GM12878 (cell line): Measurements from ENCODE around the gene NUAK1. TPM values are rescaled to one million over a fixed set of nuclear protein-coding genes. Genes with fewer than 3 reads are reported as not detected.

ENCODE experiments used
- ATAC-seq: fragments of 200-7000 bp; cut with Tn5 transposase; 3 replicates; pipeline ENCODE4 v1.9.1; 2020; ENCODE audit warnings: mild to moderate bottlenecking, moderate library complexity
- BruUV-seq: library from RNA; stranded (reverse); fragments of 400-500 nt; replicated peaks from 2 replicates; lab custom pipeline; 2021; lab: Mats Ljungman, UMichigan
- CTCF ChIA-PET: fragments of 300-600 bp; sonication (Branson Sonifier 250); formaldehyde crosslinking; extraction: SDS; loops from one replicate; lab custom pipeline; 2021; ENCODE audit warnings: inconsistent platforms; lab: Yijun Ruan, JAX
- POLR2A ChIA-PET: fragments of 350-600 bp; formaldehyde crosslinking; extraction: SDS; loops from one replicate; lab custom pipeline; 2021; ENCODE audit warnings: inconsistent platforms; lab: Charles Lee
- RAD21 ChIA-PET: fragments of 300-600 bp; sonication (Branson Sonifier 250); formaldehyde crosslinking; loops from one replicate; lab custom pipeline; 2023; ENCODE audit warnings: antibody characterized with exemption; ENCODE audit not compliant: unreplicated experiment; lab: Charles Lee
- SMC1A ChIA-PET: fragments of 300-600 bp; sonication (Branson Sonifier 250); formaldehyde crosslinking; loops from one replicate; lab custom pipeline; 2023; ENCODE audit not compliant: unreplicated experiment, uncharacterized antibody; lab: Charles Lee
- DNase-seq: peaks from one replicate; pipeline ENCODE4 v3.0.0-alpha.2; 2011; ENCODE audit warnings: low read depth, low spot score
- FAIRE-seq: peaks from 3 replicates; lab custom pipeline; 2011; peaks lifted over from hg19 to GRCh38; lab: Jason Lieb, UNC
- H2AFZ ChIP-seq: 2 replicates; pipeline ENCODE4 v1.6.0; 2011; ENCODE audit warnings: low read depth, low read length, control low read depth; ENCODE audit not compliant: control insufficient read depth
- H3K27ac ChIP-seq: 2 replicates; pipeline ENCODE4 v1.5.1; 2011; ENCODE audit warnings: control low read depth; ENCODE audit not compliant: control insufficient read depth, insufficient read depth
- H3K27me3 ChIP-seq, 2 experiments: replicated peaks in 1 of 2; 2 replicates each; pipeline versions ENCODE4 v1.6.0 to v1.6.1; 2011; ENCODE audit warnings: low read length in 1 of 2; ENCODE audit not compliant: control insufficient read depth in 2 of 2, insufficient read depth in 2 of 2
- H3K36me3 ChIP-seq, 2 experiments: 2 replicates each; pipeline ENCODE4 v1.5.1; 2011; ENCODE audit warnings: low read length in 1 of 2; ENCODE audit not compliant: control insufficient read depth in 2 of 2, insufficient read depth in 2 of 2
- H3K4me1 ChIP-seq: 2 replicates; pipeline ENCODE4 v1.6.1; 2011; ENCODE audit warnings: mild to moderate bottlenecking, low read length, moderate library complexity, mixed read lengths; ENCODE audit not compliant: control insufficient read depth, insufficient read depth
- H3K4me2 ChIP-seq: 2 replicates; pipeline ENCODE4 v1.6.0; 2011; ENCODE audit warnings: control low read depth; ENCODE audit not compliant: control insufficient read depth, insufficient read depth
- H3K4me3 ChIP-seq: fragments of 200-600 bp; sonication (generic); 2 replicates; pipeline ENCODE4 v1.5.1; 2016
- H3K79me2 ChIP-seq: 2 replicates; pipeline ENCODE4 v1.6.0; 2011; ENCODE audit warnings: low read length; ENCODE audit not compliant: control insufficient read depth, insufficient read depth
- H3K9ac ChIP-seq: 2 replicates; pipeline ENCODE4 v1.8.0; 2011; ENCODE audit warnings: low read length, control low read depth, mixed read lengths; ENCODE audit not compliant: control insufficient read depth, insufficient read depth
- H3K9me3 ChIP-seq: replicated peaks from 3 replicates; pipeline ENCODE4 v1.5.1; 2011; ENCODE audit warnings: mild to moderate bottlenecking, low read length; ENCODE audit not compliant: control insufficient read depth, insufficient read depth
- H4K20me1 ChIP-seq: 2 replicates; pipeline ENCODE4 v1.6.0; 2011; ENCODE audit not compliant: control insufficient read depth, insufficient read depth
- CREB1 ChIP-seq: IDR thresholded peaks from 2 replicates; pipeline ENCODE4 v1.6.1; 2012; ENCODE audit warnings: low read depth, mild to moderate bottlenecking, inconsistent platforms
- EGR1 ChIP-seq, 2 experiments: IDR thresholded peaks; 1 replicate in 1 of 2; 2 replicates in 1 of 2; pipeline ENCODE4 v1.6.1; 2011 to 2012; ENCODE audit warnings: low read depth in 2 of 2, low read length in 2 of 2, borderline replicate concordance in 1 of 2, mild to moderate bottlenecking in 1 of 2, moderate library complexity in 1 of 2
- MAX ChIP-seq: IDR thresholded peaks from 2 replicates; pipeline ENCODE4 v1.6.1; 2012; ENCODE audit warnings: low read depth, low read length, improper control_type of control experiment
- NFYB ChIP-seq: IDR thresholded peaks from 2 replicates; pipeline ENCODE4 v1.6.1; 2011; ENCODE audit warnings: low read depth, mild to moderate bottlenecking, low read length, improper control_type of control experiment, moderate library complexity; ENCODE audit not compliant: insufficient read depth
- NR2C1 ChIP-seq: fragments of 450-650 bp; IDR thresholded peaks from 2 replicates; pipeline ENCODE4 v1.6.1; 2017; ENCODE audit warnings: antibody characterized with exemption, mild to moderate bottlenecking, moderate library complexity
- RELB ChIP-seq: fragments of 450-650 bp; IDR thresholded peaks from 2 replicates; pipeline ENCODE4 v1.6.1; 2017; ENCODE audit warnings: low read depth, mild to moderate bottlenecking, moderate library complexity
- SUZ12 ChIP-seq: fragments of 200-600 bp; sonication (generic); IDR thresholded peaks from one replicate; pipeline ENCODE4 v1.6.1; 2018; ENCODE audit warnings: antibody characterized with exemption, mild to moderate bottlenecking; ENCODE audit not compliant: unreplicated experiment
- TAF1 ChIP-seq: IDR thresholded peaks from 2 replicates; pipeline ENCODE4 v1.6.1; 2011; ENCODE audit warnings: mild to moderate bottlenecking, low read depth, low read length, borderline replicate concordance
- TCF12 ChIP-seq: IDR thresholded peaks from 2 replicates; pipeline ENCODE4 v1.6.1; 2011; ENCODE audit warnings: low read depth, mild to moderate bottlenecking, low read length
- YY1 ChIP-seq: IDR thresholded peaks from 2 replicates; pipeline ENCODE4 v1.6.1; 2011; ENCODE audit warnings: low read depth, mild to moderate bottlenecking, low read length
- WGBS: methylation state at CpG from one replicate; pipeline ENCODE4 v1.1.6; 2016; ENCODE audit warnings: low lambda C conversion rate; ENCODE audit not compliant: insufficient replicate concordance, insufficient coverage; ENCODE audit errors: missing lambda C conversion rate; 5-methylcytosine and 5-hydroxymethylcytosine counted together
- in situ Hi-C: fragments of 300-500 bp; cut with MboI; formaldehyde crosslinking; loops from 9 replicates; pipeline ENCODE4 v1.14.3; 2018; ENCODE audit warnings: mixed read lengths
- intact Hi-C: fragments of 100-400 bp; cut with micrococcal nuclease; formaldehyde crosslinking; loops from one replicate; pipeline ENCODE4 v1.14.2; 2022; ENCODE audit not compliant: unreplicated experiment
- polyA plus RNA-seq, 11 experiments: library from polyadenylated mRNA; depleted of rRNA in 4 of 11; unstranded in 6 of 11; stranded (reverse) in 5 of 11; fragments of >200 nt; fragmentation: Nextera tagmentation in 4 of 11; fragmentation: Illumina TruSeq in 1 of 11; extraction: Ambion mirVana in 4 of 11; extraction: Trizol in 1 of 11; gene quantifications; 1 replicate in 1 of 11; 2 replicates in 10 of 11; pipeline versions ENCODE4 v1.2.1 to v1.2.3, GENCODE V29; 2011 to 2016; ENCODE audit warnings: inconsistent platforms in 2 of 11, missing spikeins in 2 of 11, low read depth in 1 of 11
- total RNA-seq, 4 experiments: library from RNA; depleted of rRNA in 3 of 4; stranded (reverse); fragments of >200 nt in 3 of 4; fragmentation: Illumina TruSeq in 1 of 4; extraction: Trizol in 1 of 4; gene quantifications; 2 replicates each; pipeline versions ENCODE4 v1.2.1 to v1.2.3, GENCODE V29; 2013 to 2021

The NUAK1 gene
- total and polyA plus RNA-seq, 10 of the 15 experiments (the other 5 are each of a cell fraction or from before 2014, with no cell fraction given), result 0.03 to 0.42 (median 0.08) TPM; not detected in 2

- no peak for TF ChIP-seq MAX
- TF ChIP-seq, all 136 proteins: peak for 0
These were observed 7.0 kb upstream of the NUAK1 start (continued) for GRCh38 chr12:106145539-106146447.

GRCh38 chr12:106144847-106145246 lies 6.1 kb upstream of the NUAK1 start:
- Histone ChIP-seq H3K4me3 (no peak overlapping the region), H3K36me3 (no peaks in the 10 kb centered on the region), H2AFZ (no peak overlapping the region), H3K9me3 (no peaks in the 10 kb centered on the region; the same call in 2 of the 3 replicates), H3K27me3 (peaks cover under 1 to 9% of the 10 kb centered on the region in 2 experiments), H3K79me2 (no peaks in the 10 kb centered on the region), H3K27ac (no peak overlapping the region), H3K4me2 (no peak overlapping the region), H4K20me1 (no peaks in the 10 kb centered on the region; the same call in 1 of the 2 replicates)
- peak; percentile 65 for ATAC-seq
- DNase-seq, result no peak
- POLR2A ChIA-PET, result no interaction called here
- SMC1A ChIA-PET, result interaction anchor here (0.8 kb wide), 1 partner anchor 9 kb away, joined by 4 read pairs; no protein-coding TSS in a partner anchor
- 2% methylated on average over 2 of the region's 2 CpGs for WGBS
- FAIRE-seq, result no peak
- intact Hi-C loops, result no loop called here
- no TSS peak for BruUV-seq
- no peak for TF ChIP-seq TAF1
- no peak for TF ChIP-seq SUZ12
- TF ChIP-seq TCF12, result no peak
- TF ChIP-seq YY1, result no peak
- TF ChIP-seq EGR1 (IDR thresholded peaks at IDR 0.05; ENCODE audit: borderline replicate concordance in 1 of 2, low read depth in 2 of 2, low read length in 2 of 2), result no peak
- no peak for TF ChIP-seq CREB1
- no peak for TF ChIP-seq NFYB
- TF ChIP-seq NR2C1, result no peak
- TF ChIP-seq RELB, result no peak
- TF ChIP-seq, all 136 proteins: peak for 0
- ChIA-PET CTCF (interaction anchor here (1.2 to 1.7 kb wide), 4 partner anchors 8 to 440 kb away, joined by 3 to 4 read pairs (median 4); no protein-coding TSS in a partner anchor), RAD21 (interaction anchor here (1.0 to 1.3 kb wide), 2 partner anchors 9 to 724 kb away, joined by 3 read pairs; no protein-coding TSS in a partner anchor)
- in situ Hi-C loops, result no loop called here
- Histone ChIP-seq H3K9ac (no peak overlapping the region), H3K4me1 (no peaks in the 10 kb centered on the region)
